RWPE2 (cell line): ENCODE results near the gene SLC26A5.

ENCODE experiments used
- ATAC-seq: fragments of 200-7000 bp; cut with Tn5 transposase; 3 replicates; pipeline ENCODE4 v1.9.1; 2021; ENCODE audit warnings: low read depth
- DNase-seq: peaks from one replicate; pipeline ENCODE4 v3.0.0-alpha.2; 2020; ENCODE audit warnings: low spot score
- H3K27ac ChIP-seq: fragments of 450-650 bp; 2 replicates; pipeline ENCODE4 v1.5.1; 2017; ENCODE audit warnings: mild to moderate bottlenecking; ENCODE audit not compliant: poor library complexity, severe bottlenecking
- H3K27me3 ChIP-seq: fragments of 250-450 bp; sonication (Bioruptor Pico); 2 replicates; pipeline ENCODE4 v1.5.1; 2021; ENCODE audit warnings: mild to moderate bottlenecking, moderate library complexity; ENCODE audit not compliant: insufficient read depth, poor library complexity, severe bottlenecking
- H3K36me3 ChIP-seq: fragments of 250-450 bp; sonication (Bioruptor Pico); 2 replicates; pipeline ENCODE4 v1.5.1; 2020; ENCODE audit warnings: low read depth, mild to moderate bottlenecking, moderate library complexity
- H3K4me1 ChIP-seq: fragments of 250-450 bp; sonication (Bioruptor Pico); 2 replicates; pipeline ENCODE4 v1.5.1; 2021; ENCODE audit warnings: mild to moderate bottlenecking, moderate library complexity; ENCODE audit not compliant: insufficient read depth, poor library complexity, severe bottlenecking
- H3K4me3 ChIP-seq: fragments of 250-450 bp; sonication (Bioruptor Pico); 2 replicates; pipeline ENCODE4 v1.5.1; 2021; ENCODE audit warnings: mild to moderate bottlenecking, moderate library complexity; ENCODE audit not compliant: severe bottlenecking
- H3K9me3 ChIP-seq: fragments of 250-450 bp; sonication (Bioruptor Pico); 2 replicates; pipeline ENCODE4 v1.5.1; 2021; ENCODE audit warnings: mild to moderate bottlenecking, moderate library complexity; ENCODE audit not compliant: severe bottlenecking
- CTCF ChIP-seq: fragments of 450-650 bp; IDR thresholded peaks from one replicate; pipeline ENCODE4 v1.5.1; 2017; ENCODE audit warnings: mild to moderate bottlenecking, moderate library complexity; ENCODE audit not compliant: poor library complexity, severe bottlenecking

Gene SLC26A5

GRCh38 chr7:103391976-103392375, 54.0 kb downstream of the SLC26A5 start:
- no peak for ATAC-seq
- Histone ChIP-seq H3K9me3 (no peaks in the 10 kb centered on the region), H3K27ac (no peak overlapping the region), H3K36me3 (no peaks in the 10 kb centered on the region), H3K4me3 (no peak overlapping the region), H3K27me3 (no peaks in the 10 kb centered on the region), H3K4me1 (no peaks in the 10 kb centered on the region)
- no peak for TF ChIP-seq CTCF
- no peak for DNase-seq

GRCh38 chr7:103391150-103391549, 54.9 kb downstream of the SLC26A5 start:
- no peak for TF ChIP-seq CTCF
- H3K36me3 ChIP-seq, result no peaks in the 10 kb centered on the region
- H3K27me3 ChIP-seq, result no peaks in the 10 kb centered on the region
- DNase-seq (no peak), ATAC-seq (no peak)
- H3K4me1 ChIP-seq, result no peaks in the 10 kb centered on the region
- no peak overlapping the region for H3K4me3 ChIP-seq
- no peaks in the 10 kb centered on the region for H3K9me3 ChIP-seq
- H3K27ac ChIP-seq, result no peak overlapping the region

- Histone ChIP-seq H3K36me3 (no peaks in the 10 kb centered on the region), H3K9me3 (no peaks in the 10 kb centered on the region), H3K4me3 (no peak overlapping the region), H3K27me3 (no peaks in the 10 kb centered on the region), H3K4me1 (no peaks in the 10 kb centered on the region), H3K27ac (no peak overlapping the region)
- no peak for TF ChIP-seq CTCF
- DNase-seq (no peak), ATAC-seq (no peak)
Measured at GRCh38 chr7:103389263-103389662, 56.7 kb downstream of the SLC26A5 start.

- Histone ChIP-seq H3K9me3 (no peaks in the 10 kb centered on the region), H3K27me3 (no peaks in the 10 kb centered on the region), H3K36me3 (no peaks in the 10 kb centered on the region), H3K4me3 (no peak overlapping the region), H3K27ac (no peak overlapping the region), H3K4me1 (no peaks in the 10 kb centered on the region)
- no peak for ATAC-seq
- TF ChIP-seq CTCF, result no peak
- no peak for DNase-seq
Measured at GRCh38 chr7:103388469-103389140, 57.4 kb downstream of the SLC26A5 start.

GRCh38 chr7:103387242-103387641, 58.8 kb downstream of the SLC26A5 start:
- Histone ChIP-seq H3K9me3 (no peaks in the 10 kb centered on the region), H3K36me3 (no peaks in the 10 kb centered on the region), H3K27ac (no peak overlapping the region), H3K4me3 (no peak overlapping the region), H3K4me1 (no peaks in the 10 kb centered on the region), H3K27me3 (no peaks in the 10 kb centered on the region)
- ATAC-seq (no peak), DNase-seq (no peak)
- TF ChIP-seq CTCF, result no peak
